ENCODE data around the gene EFCAB14. TPM values are rescaled to one million over a fixed set of nuclear protein-coding genes. Genes with fewer than 3 reads are reported as not detected.

EFCAB14 gene
- total and polyA plus RNA-seq, 9 of the 15 experiments (the other 6 are each of a cell fraction or from before 2014, with no cell fraction given), result 7.3 to 49.0 (median 37.3) TPM

DNA sequence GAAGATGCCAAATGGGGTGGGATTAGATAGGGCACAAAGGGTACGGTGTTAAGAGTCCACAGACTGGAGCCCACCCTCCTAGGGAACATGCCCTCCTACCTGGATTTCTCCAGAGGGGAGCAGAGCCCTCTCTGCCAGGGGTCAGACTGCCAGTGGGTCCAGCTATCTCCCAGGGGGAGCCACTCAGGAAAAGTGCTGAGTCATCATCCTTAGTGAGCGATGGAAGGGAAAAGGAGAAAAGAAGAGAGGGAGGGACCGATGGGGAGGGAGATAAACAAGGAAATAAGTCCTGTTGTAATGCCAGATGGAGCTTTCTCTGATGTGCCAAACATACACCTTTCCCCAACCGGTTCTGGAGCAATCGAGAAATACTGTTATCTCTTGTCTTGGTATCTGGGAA lies 49.5 kb upstream of the EFCAB14 start (continued):
- TF ChIP-seq, protein P1, sequence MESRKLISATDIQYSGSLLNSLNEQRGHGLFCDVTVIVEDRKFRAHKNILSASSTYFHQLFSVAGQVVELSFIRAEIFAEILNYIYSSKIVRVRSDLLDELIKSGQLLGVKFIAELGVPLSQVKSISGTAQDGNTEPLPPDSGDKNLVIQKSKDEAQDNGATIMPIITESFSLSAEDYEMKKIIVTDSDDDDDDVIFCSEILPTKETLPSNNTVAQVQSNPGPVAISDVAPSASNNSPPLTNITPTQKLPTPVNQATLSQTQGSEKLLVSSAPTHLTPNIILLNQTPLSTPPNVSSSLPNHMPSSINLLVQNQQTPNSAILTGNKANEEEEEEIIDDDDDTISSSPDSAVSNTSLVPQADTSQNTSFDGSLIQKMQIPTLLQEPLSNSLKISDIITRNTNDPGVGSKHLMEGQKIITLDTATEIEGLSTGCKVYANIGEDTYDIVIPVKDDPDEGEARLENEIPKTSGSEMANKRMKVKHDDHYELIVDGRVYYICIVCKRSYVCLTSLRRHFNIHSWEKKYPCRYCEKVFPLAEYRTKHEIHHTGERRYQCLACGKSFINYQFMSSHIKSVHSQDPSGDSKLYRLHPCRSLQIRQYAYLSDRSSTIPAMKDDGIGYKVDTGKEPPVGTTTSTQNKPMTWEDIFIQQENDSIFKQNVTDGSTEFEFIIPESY (CRISPR knock-in tag; IDR thresholded peaks at IDR 0.05), result no peak
- TF ChIP-seq, protein P2, sequence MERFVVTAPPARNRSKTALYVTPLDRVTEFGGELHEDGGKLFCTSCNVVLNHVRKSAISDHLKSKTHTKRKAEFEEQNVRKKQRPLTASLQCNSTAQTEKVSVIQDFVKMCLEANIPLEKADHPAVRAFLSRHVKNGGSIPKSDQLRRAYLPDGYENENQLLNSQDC (CRISPR knock-in tag; IDR thresholded peaks at IDR 0.05), result no peak
- TF ChIP-seq FOSL1 (tag; conservative IDR thresholded peaks at IDR 0.05) (no peak), BHLHE40 (IDR thresholded peaks at IDR 0.05; ENCODE audit: low read length) (no peak), MAFK (IDR thresholded peaks at IDR 0.05; ENCODE audit: low read length) (peak; percentile 98), HOXB6 (CRISPR knock-in tag; IDR thresholded peaks at IDR 0.05; ENCODE audit: borderline replicate concordance) (no peak), ZNF830 (CRISPR knock-in tag; IDR thresholded peaks at IDR 0.05) (no peak), MBD2 (IDR thresholded peaks at IDR 0.05; ENCODE audit: borderline replicate concordance, low read depth) (no peak), TAL1 (IDR thresholded peaks at IDR 0.05) (no peak), NFE2L1 (tag; IDR thresholded peaks at IDR 0.05; ENCODE audit: borderline replicate concordance, low read depth) (peak; percentile 56; the same call in 1 of the 2 replicates), ZNF143 (CRISPR knock-in tag; IDR thresholded peaks at IDR 0.05) (no peak), ZNF445 (CRISPR knock-in tag; IDR thresholded peaks at IDR 0.05; ENCODE audit: low read depth) (no peak), FOXJ3 (CRISPR knock-in tag; IDR thresholded peaks at IDR 0.05) (no peak), ETV6 (IDR thresholded peaks at IDR 0.05; ENCODE audit: borderline replicate concordance in 1 of 2, low read depth in 2 of 2, low read length in 1 of 2) (no peak), ETV6 (CRISPR knock-in tag; IDR thresholded peaks at IDR 0.05; ENCODE audit: borderline replicate concordance) (no peak), PHTF2 (CRISPR knock-in tag; IDR thresholded peaks at IDR 0.05) (no peak), ARID2 (IDR thresholded peaks at IDR 0.05) (no peak), ETS2 (tag; IDR thresholded peaks at IDR 0.05; ENCODE audit: borderline replicate concordance, poor library complexity, severe bottlenecking) (no peak), U2AF1 (optimal IDR thresholded peaks at IDR 0.05; ENCODE audit: low read depth, low read length) (no peak), MAFF (IDR thresholded peaks at IDR 0.05; ENCODE audit: low read length) (peak; percentile 97), PCBP1 (IDR thresholded peaks at IDR 0.05; ENCODE audit: low read depth, low read length, poor library complexity, severe bottlenecking) (no peak), ZNF507 (tag; conservative IDR thresholded peaks at IDR 0.05) (no peak), ZNF165 (CRISPR knock-in tag; IDR thresholded peaks at IDR 0.05; ENCODE audit: borderline replicate concordance) (no peak), MAFG (tag; conservative IDR thresholded peaks at IDR 0.05) (peak; percentile 96)

Measured in K562 (cell line).